ENCODE measurements around the gene CHCHD3.
"Not testable (repeated sequence)": the region's sequence is repeated elsewhere in the genome, so short reads cannot be mapped to it uniquely, and the experiment has no call there.

CHCHD3 gene

DNA sequence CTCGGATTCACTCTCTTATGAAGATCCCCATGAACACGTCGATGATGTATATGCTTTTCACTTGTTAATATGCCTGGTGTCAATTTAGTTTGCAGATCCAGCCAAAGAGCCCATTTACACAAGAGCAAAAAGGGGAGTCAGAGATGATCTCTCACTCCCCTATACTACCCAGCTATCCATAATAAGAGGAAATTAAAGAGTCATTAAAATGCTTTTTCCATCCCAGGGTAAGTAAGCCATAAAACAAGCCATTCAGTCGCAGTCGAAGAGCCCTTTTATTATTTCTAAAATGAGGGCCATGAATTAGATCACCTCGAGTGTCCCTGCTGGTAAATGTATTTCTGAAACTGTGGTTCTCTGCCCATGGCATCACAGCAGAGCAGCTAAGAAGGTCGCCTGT lies 41.2 kb downstream of the CHCHD3 start:
- no peak for FAIRE-seq

DNA sequence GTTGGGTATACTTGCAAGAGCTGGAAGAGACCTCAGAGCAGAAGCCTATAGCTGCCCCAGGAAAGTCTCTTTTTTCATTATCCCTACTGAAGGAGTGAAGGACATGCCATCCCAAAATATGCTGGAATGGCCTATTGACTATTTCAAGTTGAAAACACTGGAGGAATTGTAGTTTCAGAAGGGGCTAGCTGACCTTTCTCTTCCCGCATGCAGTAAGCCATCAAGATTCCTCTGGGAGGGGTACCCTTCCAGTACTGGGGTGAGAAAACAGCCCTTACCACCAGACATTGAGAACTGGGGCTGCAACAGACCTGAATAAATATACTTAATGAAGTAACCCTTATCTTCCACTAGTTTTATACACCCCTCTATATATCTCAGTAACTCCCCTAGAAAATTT lies 41.7 kb downstream of the CHCHD3 start:
- FAIRE-seq: no peak

- no peak for FAIRE-seq
Measured at GRCh38 chr7:133039614-133040013, 42.3 kb downstream of the CHCHD3 start.

GRCh38 chr7:133036289-133036688 lies 45.6 kb downstream of the CHCHD3 start:
- FAIRE-seq: peak; percentile 66

DNA sequence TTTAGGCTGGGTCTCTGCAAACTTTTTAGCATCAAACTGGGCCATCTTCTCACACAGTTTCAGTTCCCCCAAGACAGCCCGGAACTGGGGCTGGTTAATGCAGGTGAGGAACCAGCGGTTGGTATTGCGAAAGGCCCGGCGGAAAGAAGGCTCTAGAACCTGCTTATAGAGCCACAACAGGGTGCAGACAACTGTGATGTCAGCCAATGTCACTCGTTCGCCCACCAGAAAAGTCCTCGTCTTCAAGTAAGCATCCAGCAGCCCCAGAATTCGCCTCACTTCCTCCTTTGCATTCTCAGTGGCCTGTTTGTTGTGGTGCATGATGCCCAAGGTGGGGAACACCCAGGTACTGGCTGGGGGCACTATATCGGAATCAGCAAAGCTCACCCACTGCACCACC lies 46.6 kb downstream of the CHCHD3 start:
- not testable (repeated sequence) for FAIRE-seq

GRCh38 chr7:133030346-133030745 lies 51.5 kb downstream of the CHCHD3 start:
- no peak for FAIRE-seq

GRCh38 chr7:133029463-133029862 lies 52.4 kb downstream of the CHCHD3 start:
- no peak for FAIRE-seq

DNA sequence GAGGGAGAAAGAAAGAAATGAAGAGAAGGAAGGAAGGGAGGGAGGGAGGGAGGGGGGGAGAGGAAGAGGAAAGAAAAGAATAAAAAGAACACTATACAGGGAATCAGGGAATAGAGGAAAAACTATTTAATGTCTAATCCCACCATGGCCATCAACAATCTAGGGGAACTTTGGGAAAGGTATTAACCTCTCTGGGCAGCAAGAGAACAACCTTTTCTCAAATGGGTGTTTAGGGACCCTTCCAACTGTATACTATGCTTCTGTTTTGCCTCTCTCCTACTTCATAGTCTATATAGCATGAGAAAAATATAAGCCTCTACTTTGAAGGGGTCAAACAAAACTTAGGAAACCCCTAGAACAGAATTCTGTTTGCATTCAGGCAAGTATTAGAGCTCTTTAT lies 54.5 kb downstream of the CHCHD3 start:
- FAIRE-seq: no peak

DNA sequence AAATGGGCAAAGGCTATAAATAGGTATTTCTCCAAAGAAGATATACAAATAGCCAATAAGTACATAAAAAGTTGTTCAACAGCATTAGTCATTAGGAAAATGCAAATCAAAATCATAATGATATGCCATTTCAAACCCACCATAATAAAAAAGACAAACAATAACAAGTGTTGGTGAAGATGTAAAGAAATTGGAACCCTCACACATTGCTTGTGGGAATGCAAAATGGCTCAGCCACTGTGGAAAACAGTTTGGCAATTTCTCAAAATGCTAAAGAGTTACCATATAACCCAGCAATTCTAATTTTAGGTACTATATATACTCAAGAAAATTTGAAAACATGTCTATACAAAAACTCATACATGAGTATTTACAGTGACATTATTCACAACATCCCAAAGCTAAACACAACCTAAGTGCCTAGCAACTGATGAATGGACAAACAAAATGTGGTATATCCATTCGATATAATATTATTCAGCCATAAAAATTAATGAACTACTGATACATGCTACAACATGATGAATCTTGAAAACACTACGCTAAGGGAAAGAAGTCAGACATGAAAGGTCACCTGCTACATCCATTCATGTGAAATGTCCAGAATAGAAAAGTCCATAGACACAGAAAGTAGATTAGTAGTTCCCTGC lies 55.6 kb downstream of the CHCHD3 start:
- no peak for FAIRE-seq

DNA sequence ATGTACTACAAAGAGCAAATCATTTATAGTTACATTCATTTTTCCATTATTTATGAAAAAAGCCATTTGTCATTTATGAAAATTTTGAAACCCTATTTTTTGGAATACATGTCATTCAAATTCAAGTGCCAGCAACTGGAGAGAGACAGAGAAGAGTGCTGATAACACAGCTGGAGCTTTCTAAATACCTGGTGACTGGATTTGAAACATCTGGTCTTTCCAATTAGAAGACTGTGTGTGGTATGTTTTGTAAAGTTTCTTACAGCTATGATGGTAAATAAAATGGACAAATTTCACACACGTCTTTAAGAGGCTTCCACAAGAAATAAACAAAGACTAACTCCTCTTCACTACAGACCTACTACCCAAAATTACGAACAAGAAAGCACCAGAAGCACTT lies 56.8 kb downstream of the CHCHD3 start:
- FAIRE-seq: peak; percentile 55

- FAIRE-seq: no peak
Measured at GRCh38 chr7:133024596-133024995, 57.3 kb downstream of the CHCHD3 start.

- no peak for FAIRE-seq
Measured at GRCh38 chr7:133023370-133024071, 58.4 kb downstream of the CHCHD3 start.

DNA sequence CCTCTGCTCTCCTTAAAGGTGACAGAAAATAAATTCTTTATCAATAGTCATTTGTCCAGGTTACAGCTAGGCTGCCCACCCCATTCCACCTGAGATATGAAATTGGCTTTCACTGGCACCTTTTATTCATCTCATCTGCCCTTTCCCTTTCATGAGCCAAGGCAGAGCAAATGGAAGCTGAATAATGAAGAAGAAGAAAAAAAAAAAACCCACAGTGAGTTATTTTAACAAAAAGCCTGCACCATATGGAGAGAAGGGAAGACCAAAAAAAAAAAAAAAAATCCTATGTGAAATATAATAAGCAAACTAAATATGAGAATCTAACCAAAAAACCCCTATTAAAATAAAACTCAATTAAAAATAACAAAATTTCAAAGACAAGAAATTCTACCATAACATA lies 59.2 kb downstream of the CHCHD3 start:
- peak; percentile 87 for FAIRE-seq

GRCh38 chr7:133021196-133021595 lies 60.7 kb downstream of the CHCHD3 start:
- FAIRE-seq: no peak

- no peak for FAIRE-seq
Measured at GRCh38 chr7:133020496-133020895, 61.4 kb downstream of the CHCHD3 start.

- FAIRE-seq: no peak
Measured at GRCh38 chr7:133019590-133019989, 62.3 kb downstream of the CHCHD3 start.

DNA sequence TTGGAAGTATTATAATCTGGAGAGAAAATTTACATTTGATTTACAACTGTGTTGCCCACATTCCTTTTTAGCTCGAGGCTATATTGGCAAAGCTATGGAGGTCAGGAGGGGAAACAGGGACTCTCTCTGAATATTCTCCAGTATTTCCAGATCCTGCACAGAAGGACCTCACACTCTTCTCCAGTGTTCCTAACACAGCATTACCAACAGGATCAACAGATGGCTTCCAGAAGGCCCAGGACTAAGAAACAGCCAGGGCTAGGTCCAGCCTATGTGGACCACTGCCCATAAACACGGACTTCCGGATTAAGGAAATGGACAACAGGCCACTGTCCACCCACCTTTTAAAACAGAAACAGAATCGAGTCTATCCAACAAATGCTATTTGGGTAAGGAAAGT lies 65.3 kb downstream of the CHCHD3 start:
- FAIRE-seq: no peak

DNA sequence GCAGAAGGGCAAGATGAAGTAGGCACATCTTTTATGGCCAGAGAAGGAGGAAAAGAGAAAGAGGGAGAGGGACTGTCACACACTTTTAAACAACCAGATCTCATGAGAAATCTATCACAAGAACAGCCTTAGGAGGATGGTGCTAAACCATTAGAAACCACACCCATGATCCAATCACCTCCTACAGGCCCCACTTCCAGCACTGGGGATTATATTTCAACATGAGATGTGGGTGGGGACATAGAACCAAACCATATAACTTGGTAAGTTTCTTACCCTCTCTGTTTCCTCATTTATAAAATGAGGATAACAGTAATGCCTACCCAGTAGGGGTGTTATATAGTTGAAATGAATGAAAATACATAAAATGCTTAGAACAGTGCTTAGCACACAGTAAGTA lies 66.0 kb downstream of the CHCHD3 start:
- FAIRE-seq: no peak

DNA sequence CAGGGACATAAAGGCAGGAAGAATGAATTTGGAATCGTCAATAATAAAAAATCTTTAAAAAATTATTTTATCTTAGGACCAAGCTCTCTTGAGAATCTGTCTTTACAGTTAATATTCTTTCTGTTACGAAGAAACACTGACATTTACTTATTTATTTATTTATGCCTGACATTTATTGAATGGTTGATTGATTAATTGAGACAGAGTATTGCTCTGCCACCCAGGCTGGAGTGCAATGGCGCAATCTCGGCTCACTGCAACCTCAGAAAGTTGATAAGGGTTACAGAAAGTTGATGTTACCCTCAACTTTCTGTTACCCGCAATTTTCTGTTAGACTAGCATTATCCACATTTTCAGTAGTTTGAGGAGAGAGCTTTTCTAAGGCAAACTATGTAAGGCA lies 70.1 kb downstream of the CHCHD3 start:
- FAIRE-seq: no peak

DNA sequence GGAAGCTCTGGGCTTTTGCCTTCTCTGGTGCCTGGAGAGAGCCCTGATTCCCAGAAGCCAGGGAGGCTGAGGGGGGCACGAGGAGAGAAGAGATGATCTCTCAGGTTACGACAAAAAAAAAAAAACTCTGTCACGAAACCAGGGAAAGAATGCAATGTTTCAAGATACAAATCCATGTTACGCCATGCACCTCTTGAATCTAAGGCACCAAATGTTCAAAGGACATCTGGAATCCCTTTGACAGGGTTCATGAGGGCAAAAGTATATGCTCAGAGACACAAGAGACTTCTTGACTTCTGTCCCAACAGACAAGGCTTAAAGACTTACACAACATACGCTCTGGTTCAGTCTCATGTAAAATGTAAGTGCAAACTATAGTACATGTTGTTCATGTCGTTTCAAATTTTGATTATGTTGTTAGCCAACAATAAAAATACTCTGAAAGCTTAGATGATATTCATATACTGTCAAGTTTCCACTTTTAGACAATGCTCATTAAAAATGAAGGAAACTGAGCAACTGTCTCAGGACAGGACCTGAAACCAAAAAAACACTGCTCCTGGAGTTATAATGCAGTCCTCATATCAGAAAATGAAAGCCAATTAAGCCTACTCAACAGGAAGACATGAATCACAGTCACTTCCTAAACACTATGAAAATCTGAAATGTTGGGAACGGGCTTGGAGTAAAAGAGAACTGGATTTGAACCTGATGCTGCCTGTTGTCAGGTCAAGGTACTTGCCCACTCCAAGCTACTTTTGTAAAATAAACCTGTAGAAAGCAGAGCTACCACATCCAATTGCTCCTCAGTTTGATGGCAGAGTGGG lies 72.3 kb downstream of the CHCHD3 start:
- peak; percentile 40 for FAIRE-seq

GRCh38 chr7:133007961-133008360 lies 73.9 kb downstream of the CHCHD3 start:
- FAIRE-seq: no peak

- FAIRE-seq: no peak
Measured at GRCh38 chr7:133003052-133003910, 78.6 kb downstream of the CHCHD3 start.

DNA sequence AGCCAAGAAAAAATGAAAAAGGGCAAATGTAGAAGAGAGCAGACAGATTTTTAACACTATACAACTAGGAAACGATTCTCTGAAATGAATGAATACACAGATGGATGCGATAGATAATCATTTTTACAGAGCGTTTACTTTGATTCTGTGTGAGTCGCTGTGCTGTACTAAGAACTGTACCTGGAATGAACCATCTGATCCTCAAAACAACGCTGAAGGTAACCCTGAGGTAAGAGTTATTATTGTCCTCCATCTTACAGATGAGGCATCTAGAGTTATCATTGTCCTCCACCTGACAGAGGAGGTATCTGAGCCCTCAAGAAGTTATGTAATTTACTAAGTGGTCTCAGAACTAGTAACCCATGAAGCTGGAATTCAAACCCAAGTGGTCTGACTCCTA lies 80.2 kb downstream of the CHCHD3 start:
- FAIRE-seq: no peak
